ENCODE results near the gene PSMC5.

- TF ChIP-seq POLR2AphosphoS5 (IDR thresholded peaks at IDR 0.05) (no peak), POLR2A (IDR thresholded peaks at IDR 0.05) (no peak), CTCF (IDR thresholded peaks at IDR 0.05) (no peak)
Observed at GRCh38 chr17:63786971-63787711, 40.1 kb upstream of the PSMC5 start.

Measured in sigmoid colon (tissue), 4 donors.